HepG2 (cell line): ENCODE measurements around the gene HYAL1. TPM values are rescaled to one million over a fixed set of nuclear protein-coding genes. Genes with fewer than 3 reads are reported as not detected.

ENCODE experiments used
- ATAC-seq: fragments of 200-7000 bp; cut with Tn5 transposase; 3 replicates; pipeline ENCODE4 v1.9.1; 2020; ENCODE audit warnings: mild to moderate bottlenecking, moderate library complexity
- BruUV-seq: library from RNA; stranded (reverse); fragments of 400-500 nt; replicated peaks from 2 replicates; lab custom pipeline; 2021; lab: Mats Ljungman, UMichigan
- CTCF ChIA-PET: fragments of 300-600 bp; formaldehyde crosslinking; extraction: SDS; loops from one replicate; lab custom pipeline; 2021; ENCODE audit warnings: low total read pairs, inconsistent platforms, low intra/inter-chr PET ratio; lab: Yijun Ruan, JAX
- POLR2A ChIA-PET: fragments of 350-600 bp; sonication (Branson Sonifier 250); formaldehyde crosslinking; loops from one replicate; lab custom pipeline; 2020; ENCODE audit warnings: antibody characterized with exemption, inconsistent platforms; lab: Yijun Ruan, JAX
- DNase-seq: peaks from one replicate; pipeline ENCODE4 v3.0.0-alpha.2; 2015; ENCODE audit warnings: low spot score
- FAIRE-seq: peaks from 3 replicates; lab custom pipeline; 2011; peaks lifted over from hg19 to GRCh38; lab: Jason Lieb, UNC
- H2AFZ ChIP-seq: one replicate; pipeline ENCODE4 v1.6.1; 2011; ENCODE audit warnings: low read length, inconsistent platforms
- H3K27ac ChIP-seq: fragments of 300-600 bp; 3 replicates; pipeline ENCODE4 v1.8.0; 2011; ENCODE audit warnings: mixed run types, mild to moderate bottlenecking, mixed read lengths, low read length, inconsistent platforms; ENCODE audit not compliant: insufficient read depth; ENCODE audit errors: extremely low read length
- H3K27me3 ChIP-seq, 2 experiments: fragments of 200-600 bp in 1 of 2; 2 replicates in 1 of 2; 3 replicates in 1 of 2; pipeline versions ENCODE4 v1.6.0 to v1.8.0; 2011; ENCODE audit warnings: low read length in 2 of 2, mild to moderate bottlenecking in 2 of 2, moderate library complexity in 2 of 2, inconsistent platforms in 1 of 2; ENCODE audit not compliant: insufficient read depth in 2 of 2, control insufficient read depth in 1 of 2
- H3K36me3 ChIP-seq, 2 experiments: fragments of 200-600 bp in 1 of 2; replicated peaks in 1 of 2; 2 replicates in 1 of 2; 3 replicates in 1 of 2; pipeline versions ENCODE4 v1.5.1 to v1.8.0; 2011; ENCODE audit warnings: low read length in 2 of 2, inconsistent platforms in 1 of 2; ENCODE audit not compliant: insufficient read depth in 2 of 2, control insufficient read depth in 1 of 2
- H3K4me1 ChIP-seq: 2 replicates; pipeline ENCODE4 v1.5.1; 2012; ENCODE audit warnings: low read length, inconsistent platforms; ENCODE audit not compliant: insufficient read depth
- H3K4me2 ChIP-seq: 2 replicates; pipeline ENCODE4 v1.6.0; 2011; ENCODE audit warnings: low read depth, low read length, inconsistent platforms
- H3K4me3 ChIP-seq, 3 experiments: fragments of 200-600 bp in 1 of 3; sonication (generic), shearing (Covaris generic) in 1 of 3; replicated peaks in 1 of 3; 2 replicates each; pipeline ENCODE4 v1.5.1; 2011 to 2016; ENCODE audit warnings: low read length in 3 of 3, inconsistent platforms in 2 of 3, low read depth in 2 of 3, mild to moderate bottlenecking in 2 of 3, control low read depth in 1 of 3, mixed read lengths in 1 of 3; ENCODE audit not compliant: insufficient read depth in 1 of 3
- H3K79me2 ChIP-seq: one replicate; pipeline ENCODE4 v1.6.1; 2011; ENCODE audit warnings: low read length, inconsistent platforms; ENCODE audit not compliant: insufficient read depth
- H3K9ac ChIP-seq: 2 replicates; pipeline ENCODE4 v1.6.0; 2011; ENCODE audit warnings: mild to moderate bottlenecking, low read depth, low read length, inconsistent platforms; ENCODE audit not compliant: insufficient read depth
- H3K9me3 ChIP-seq: 2 replicates; pipeline ENCODE4 v1.5.1; 2012; ENCODE audit warnings: mild to moderate bottlenecking, low read length
- H4K20me1 ChIP-seq: 2 replicates; pipeline ENCODE4 v1.6.0; 2011; ENCODE audit warnings: inconsistent platforms, mild to moderate bottlenecking, low read length, moderate library complexity; ENCODE audit not compliant: insufficient read depth
- AKAP8 ChIP-seq: sonication (generic); formaldehyde crosslinking; IDR thresholded peaks from 2 replicates; pipeline ENCODE4 v1.5.1; 2020; ENCODE audit warnings: mild to moderate bottlenecking, missing genetic modification reagents
- CERS6 ChIP-seq: sonication (generic); formaldehyde crosslinking; IDR thresholded peaks from 2 replicates; pipeline ENCODE4 v1.5.0; 2020; ENCODE audit warnings: missing genetic modification reagents
- CREM ChIP-seq, 2 experiments: sonication (generic) in 1 of 2; formaldehyde crosslinking in 1 of 2; IDR thresholded peaks; 2 replicates each; pipeline versions ENCODE4 v1.4.0 to v1.6.1; 2016 to 2020; ENCODE audit warnings: antibody characterized with exemption in 1 of 2, mild to moderate bottlenecking in 1 of 2, missing genetic modification reagents in 1 of 2
- GATA4 ChIP-seq: sonication (generic); IDR thresholded peaks from 2 replicates; pipeline ENCODE4 v1.6.1; 2016; ENCODE audit warnings: antibody characterized with exemption, low read depth, borderline replicate concordance
- LCORL ChIP-seq, 2 experiments: fragments of 450-650 bp in 1 of 2; sonication (generic) in 1 of 2; formaldehyde crosslinking in 1 of 2; IDR thresholded peaks; 2 replicates each; pipeline versions ENCODE4 v1.5.0 to v1.6.1; 2017 to 2020; ENCODE audit warnings: antibody characterized with exemption in 1 of 2, missing genetic modification reagents in 1 of 2
- NONO ChIP-seq, 2 experiments: fragments of 450-650 bp in 1 of 2; sonication (generic) in 1 of 2; formaldehyde crosslinking in 1 of 2; IDR thresholded peaks in 1 of 2; conservative IDR thresholded peaks in 1 of 2; 2 replicates each; pipeline versions ENCODE4 v1.6.1 to v1.8.0; 2017 to 2022; ENCODE audit warnings: mild to moderate bottlenecking in 1 of 2, missing genetic modification reagents in 1 of 2, moderate library complexity in 1 of 2
- ZC3H13 ChIP-seq: sonication (generic); formaldehyde crosslinking; IDR thresholded peaks from 2 replicates; pipeline ENCODE4 v1.8.1; 2023; ENCODE audit warnings: mild to moderate bottlenecking, missing genetic modification reagents, moderate library complexity
- ZNF318 ChIP-seq: sonication (generic); formaldehyde crosslinking; IDR thresholded peaks from 2 replicates; pipeline ENCODE4 v1.4.0; 2020; ENCODE audit warnings: mild to moderate bottlenecking, missing genetic modification reagents
- ZSCAN21 ChIP-seq: sonication (generic); formaldehyde crosslinking; IDR thresholded peaks from 2 replicates; pipeline ENCODE4 v1.8.0; 2022; ENCODE audit warnings: mild to moderate bottlenecking, missing genetic modification reagents, moderate library complexity, borderline replicate concordance
- WGBS: methylation state at CpG from one replicate; pipeline ENCODE4 v1.1.6; 2017; ENCODE audit warnings: low lambda C conversion rate; 5-methylcytosine and 5-hydroxymethylcytosine counted together
- in situ Hi-C: cut with HindIII; loops from 2 replicates; pipeline ENCODE4 v1.10.0; 2017; ENCODE audit warnings: low pct_unique_long_range_greater_than_20kb; ENCODE audit not compliant: extremely low pct_ligation_motif_present
- intact Hi-C: fragments of 100-400 bp; cut with micrococcal nuclease; formaldehyde crosslinking; loops from one replicate; pipeline ENCODE4 v1.10.0; 2022; ENCODE audit not compliant: unreplicated experiment
- polyA plus RNA-seq, 8 experiments: library from polyadenylated mRNA; depleted of rRNA in 3 of 8; stranded (reverse) in 7 of 8; unstranded in 1 of 8; fragments of >200 nt; fragmentation: Illumina TruSeq in 4 of 8; extraction: Trizol in 4 of 8; gene quantifications; 2 replicates each; pipeline versions ENCODE4 v1.2.1 to v1.2.3, GENCODE V29; 2011 to 2016; ENCODE audit warnings: low read depth in 4 of 8, missing spikeins in 1 of 8, mixed read lengths in 1 of 8; ENCODE audit not compliant: insufficient read depth in 1 of 8
- total RNA-seq, 5 experiments: library from RNA; depleted of rRNA; stranded (reverse); fragments of >200 nt; fragmentation: Illumina TruSeq; extraction: Trizol; gene quantifications; 2 replicates each; pipeline ENCODE4 v1.2.3, GENCODE V29; 2016; ENCODE audit warnings: low read depth in 1 of 5

Gene HYAL1
- total and polyA plus RNA-seq, 2 of the 13 experiments (the other 11 are each of a cell fraction or from before 2014, with no cell fraction given): 76.5 to 193 TPM

- BruUV-seq: no TSS peak
- H4K20me1 ChIP-seq: peaks cover 7% of the 10 kb centered on the region
- POLR2A ChIA-PET: interaction anchor here (1.0 to 2.7 kb wide), 9 partner anchors 8 to 218 kb away, joined by 3 to 60 read pairs (median 5); partner anchors contain the start of genes HEMK1, HYAL1, HYAL3 and NAA80
- in situ Hi-C loops (no loop called here), intact Hi-C loops (no loop called here)
- peaks cover 22% of the 10 kb centered on the region for H3K79me2 ChIP-seq
- ATAC-seq (no peak), FAIRE-seq (no peak), DNase-seq (no peak)
- peaks cover 58% of the 10 kb centered on the region for H3K4me1 ChIP-seq
- H3K9ac ChIP-seq: peak overlapping the region; percentile 76
- CTCF ChIA-PET: no interaction called here
- TF ChIP-seq ZC3H13 (CRISPR knock-in tag) (0 out of 2 replicates have a peak, but pooled peaks have one; percentile 29), ZSCAN21 (CRISPR knock-in tag) (0 out of 2 replicates have a peak, but pooled peaks have one; percentile 22), ZNF318 (no peak), GATA4 (no peak), NONO (IDR thresholded peaks at IDR 0.05) (no peak), NONO (CRISPR knock-in tag; conservative IDR thresholded peaks at IDR 0.05) (0 out of 2 replicates have a peak, but pooled peaks have one; percentile 48), CERS6 (0 out of 2 replicates have a peak, but pooled peaks have one; percentile 35), AKAP8 (CRISPR knock-in tag) (0 out of 2 replicates have a peak, but pooled peaks have one; percentile 11), CREM (IDR thresholded peaks at IDR 0.05) (peak; percentile 46; the same call in 1 of the 2 replicates), CREM (CRISPR knock-in tag; IDR thresholded peaks at IDR 0.05) (no peak), LCORL (IDR thresholded peaks at IDR 0.05) (no peak), LCORL (CRISPR knock-in tag; IDR thresholded peaks at IDR 0.05) (peak; percentile 0; the same call in 1 of the 2 replicates)
- H3K4me2 ChIP-seq: peak overlapping the region; percentile 99
- H3K4me3 ChIP-seq: peak overlapping the region; percentile 68 to 85 (median 77)
- no peaks in the 10 kb centered on the region for H3K27me3 ChIP-seq
- H3K36me3 ChIP-seq: peaks cover 10 to 44% of the 10 kb centered on the region in 2 experiments
- 36% methylated on average over 4 of the region's 11 CpGs for WGBS
- no peaks in the 10 kb centered on the region for H3K9me3 ChIP-seq
- H2AFZ ChIP-seq: no peak overlapping the region
- H3K27ac ChIP-seq: no peak overlapping the region
Measured at GRCh38 chr3:50351323-50351697, 47.9 kb upstream of the HYAL1 start.
